Caco-2 (cell line): ENCODE data around the gene FOXL2. TPM values are rescaled to one million over a fixed set of nuclear protein-coding genes. Genes with fewer than 3 reads are reported as not detected.

Experiments
- BruUV-seq: library from RNA; stranded (reverse); fragments of 400-500 nt; replicated peaks from 2 replicates; lab custom pipeline; 2021; lab: Mats Ljungman, UMichigan
- CTCF ChIA-PET: fragments of 300-600 bp; sonication (Branson Sonifier 250); formaldehyde crosslinking; loops from one replicate; lab custom pipeline; 2022; ENCODE audit warnings: antibody characterized with exemption; lab: Charles Lee
- POLR2A ChIA-PET: fragments of 300-600 bp; sonication (Branson Sonifier 250); formaldehyde crosslinking; loops from one replicate; lab custom pipeline; 2022; ENCODE audit warnings: antibody characterized with exemption; lab: Charles Lee
- DNase-seq, 2 experiments: peaks; one replicate each; pipeline versions ENCODE4 v3.0.0 to v3.0.0-alpha.2; 2020 to 2022
- H3K27me3 ChIP-seq: replicated peaks from 2 replicates; pipeline ENCODE4 v1.6.0; 2011; ENCODE audit warnings: low read length; ENCODE audit not compliant: control insufficient read depth, insufficient read depth
- H3K36me3 ChIP-seq: 2 replicates; pipeline ENCODE4 v1.5.1; 2011; ENCODE audit warnings: low read length; ENCODE audit not compliant: control insufficient read depth, insufficient read depth
- H3K4me1 ChIP-seq: fragments of 250-450 bp; sonication (Bioruptor Pico); 2 replicates; pipeline ENCODE4 v1.5.1; 2020; ENCODE audit warnings: mild to moderate bottlenecking
- H3K4me3 ChIP-seq: 2 replicates; pipeline ENCODE4 v1.5.1; 2011; ENCODE audit warnings: low read depth, mild to moderate bottlenecking, control low read depth, low read length
- H3K9me3 ChIP-seq: fragments of 250-450 bp; sonication (Bioruptor Pico); 2 replicates; pipeline ENCODE4 v1.5.1; 2020; ENCODE audit warnings: mild to moderate bottlenecking, moderate library complexity
- H3K27ac Mint-ChIP-seq: one replicate; pipeline ENCODE4 v1.8.0; 2022; ENCODE audit warnings: mixed read lengths; ENCODE audit not compliant: unreplicated experiment
- H3K27me3 Mint-ChIP-seq: one replicate; pipeline ENCODE4 v1.8.0; 2022; ENCODE audit warnings: mixed read lengths; ENCODE audit not compliant: insufficient read depth, unreplicated experiment
- H3K36me3 Mint-ChIP-seq: one replicate; pipeline ENCODE4 v1.8.0; 2022; ENCODE audit warnings: mild to moderate bottlenecking, mixed read lengths; ENCODE audit not compliant: insufficient read depth, unreplicated experiment
- H3K4me1 Mint-ChIP-seq: one replicate; pipeline ENCODE4 v1.8.0; 2022; ENCODE audit warnings: low read depth, mixed read lengths; ENCODE audit not compliant: unreplicated experiment
- H3K4me3 Mint-ChIP-seq: one replicate; pipeline ENCODE4 v1.8.0; 2022; ENCODE audit warnings: mild to moderate bottlenecking, moderate library complexity, mixed read lengths; ENCODE audit not compliant: unreplicated experiment
- H3K9me3 Mint-ChIP-seq: one replicate; pipeline ENCODE4 v1.8.0; 2022; ENCODE audit warnings: mixed read lengths; ENCODE audit not compliant: unreplicated experiment
- intact Hi-C: fragments of 100-400 bp; cut with micrococcal nuclease; formaldehyde crosslinking; loops from one replicate; pipeline ENCODE4 v1.10.0; 2022; ENCODE audit not compliant: unreplicated experiment
- total RNA-seq: library from RNA; stranded (reverse); gene quantifications from 2 replicates; pipeline ENCODE4 v1.2.3, GENCODE V29; 2022
- TF ChIP-seq, protein P1 (sequence below), 2 experiments: fragments of 200-600 bp in 1 of 2; IDR thresholded peaks; 1 replicate in 1 of 2; 2 replicates in 1 of 2; pipeline versions ENCODE4 v1.5.1 to v1.8.0; 2011 to 2022; ENCODE audit warnings: antibody characterized with exemption in 1 of 2, control low read depth in 1 of 2, inconsistent platforms in 1 of 2, low read depth in 1 of 2, low read length in 1 of 2, mild to moderate bottlenecking in 1 of 2, moderate library complexity in 1 of 2; ENCODE audit not compliant: insufficient read depth in 1 of 2, severe bottlenecking in 1 of 2, unreplicated experiment in 1 of 2

Gene FOXL2
- total RNA-seq, 1 experiment from 2014 or later: 1.8 TPM

GRCh38 chr3:138948371-138949001 lies 1.5 kb upstream of the FOXL2 start:
- H3K36me3 Mint-ChIP-seq: peaks cover 6% of the 10 kb centered on the region
- peaks cover 18% of the 10 kb centered on the region for H3K27me3 Mint-ChIP-seq
- ChIA-PET CTCF (interaction anchor here (1.1 to 2.2 kb wide), 2 partner anchors 12 to 31 kb away, joined by 3 to 20 read pairs; no protein-coding TSS in a partner anchor), POLR2A (no interaction called here)
- Histone ChIP-seq H3K9me3 (no peaks in the 10 kb centered on the region), H3K36me3 (no peaks in the 10 kb centered on the region), H3K4me1 (peaks cover 5% of the 10 kb centered on the region), H3K4me3 (no peak overlapping the region), H3K27me3 (peaks cover 1% of the 10 kb centered on the region; the same call in 1 of the 2 replicates)
- H3K27ac Mint-ChIP-seq: no peak overlapping the region
- no TSS peak for BruUV-seq
- peak overlapping the region; percentile 83 for H3K4me3 Mint-ChIP-seq
- TF ChIP-seq, protein P1, sequence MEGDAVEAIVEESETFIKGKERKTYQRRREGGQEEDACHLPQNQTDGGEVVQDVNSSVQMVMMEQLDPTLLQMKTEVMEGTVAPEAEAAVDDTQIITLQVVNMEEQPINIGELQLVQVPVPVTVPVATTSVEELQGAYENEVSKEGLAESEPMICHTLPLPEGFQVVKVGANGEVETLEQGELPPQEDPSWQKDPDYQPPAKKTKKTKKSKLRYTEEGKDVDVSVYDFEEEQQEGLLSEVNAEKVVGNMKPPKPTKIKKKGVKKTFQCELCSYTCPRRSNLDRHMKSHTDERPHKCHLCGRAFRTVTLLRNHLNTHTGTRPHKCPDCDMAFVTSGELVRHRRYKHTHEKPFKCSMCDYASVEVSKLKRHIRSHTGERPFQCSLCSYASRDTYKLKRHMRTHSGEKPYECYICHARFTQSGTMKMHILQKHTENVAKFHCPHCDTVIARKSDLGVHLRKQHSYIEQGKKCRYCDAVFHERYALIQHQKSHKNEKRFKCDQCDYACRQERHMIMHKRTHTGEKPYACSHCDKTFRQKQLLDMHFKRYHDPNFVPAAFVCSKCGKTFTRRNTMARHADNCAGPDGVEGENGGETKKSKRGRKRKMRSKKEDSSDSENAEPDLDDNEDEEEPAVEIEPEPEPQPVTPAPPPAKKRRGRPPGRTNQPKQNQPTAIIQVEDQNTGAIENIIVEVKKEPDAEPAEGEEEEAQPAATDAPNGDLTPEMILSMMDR (IDR thresholded peaks at IDR 0.05; ENCODE audit: insufficient read depth in 1 of 2, low read depth in 1 of 2, low read length in 1 of 2, severe bottlenecking in 1 of 2, unreplicated experiment in 1 of 2): no peak
- DNase-seq: no peak
- H3K4me1 Mint-ChIP-seq: peaks cover 8% of the 10 kb centered on the region
- intact Hi-C loops: loop anchor here (5.0 kb wide), 1 partner anchor 394 kb away; the partner anchor contains the start of gene MRPS22
- no peaks in the 10 kb centered on the region for H3K9me3 Mint-ChIP-seq

DNA sequence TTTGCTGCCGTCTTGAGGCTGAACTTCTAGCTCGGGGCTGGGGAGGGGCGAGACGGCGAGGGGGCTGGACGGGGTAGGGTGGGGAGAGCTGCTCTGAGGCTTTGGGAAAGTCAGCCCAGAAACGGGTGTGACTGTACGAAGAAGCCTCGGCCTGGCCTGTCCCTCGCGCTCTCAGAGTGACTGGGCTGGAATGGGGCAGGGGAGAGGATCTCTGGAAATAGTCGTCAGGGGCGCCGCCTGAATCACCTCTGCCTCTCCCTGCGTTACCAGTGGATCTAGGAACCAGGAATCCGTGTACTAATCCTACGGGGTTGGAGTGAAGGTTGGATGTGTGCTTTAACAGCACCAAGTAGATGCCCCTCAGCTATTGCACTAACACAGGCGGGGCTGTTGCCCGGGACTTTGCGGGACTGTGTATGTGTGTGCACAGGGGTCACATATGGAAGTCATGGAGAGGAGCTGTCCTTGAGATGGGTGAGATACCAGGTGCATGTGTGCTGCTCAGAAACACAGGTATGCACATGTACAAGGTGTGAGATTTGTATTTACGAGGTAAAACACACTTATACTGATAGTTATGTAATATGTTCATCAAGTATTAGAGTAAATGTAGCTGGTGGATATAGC lies 671 bp upstream of the FOXL2 start:
- TF ChIP-seq, protein P1 (IDR thresholded peaks at IDR 0.05; ENCODE audit: insufficient read depth in 1 of 2, low read depth in 1 of 2, low read length in 1 of 2, severe bottlenecking in 1 of 2, unreplicated experiment in 1 of 2): no peak
- H3K4me3 Mint-ChIP-seq: peak overlapping the region; percentile 83
- no peak for DNase-seq
- peaks cover 20% of the 10 kb centered on the region for H3K27me3 Mint-ChIP-seq
- peaks cover 1% of the 10 kb centered on the region; the same call in 1 of the 2 replicates for H3K27me3 ChIP-seq
- peak overlapping the region; percentile 53 for H3K4me3 ChIP-seq
- ChIA-PET POLR2A (interaction anchor here (0.7 to 1.0 kb wide), 2 partner anchors 12 to 796 kb away, joined by 4 to 13 read pairs; no protein-coding TSS in a partner anchor), CTCF (interaction anchor here (1.1 to 2.2 kb wide), 3 partner anchors 12 to 32 kb away, joined by 3 to 20 read pairs (median 14); no protein-coding TSS in a partner anchor)
- H3K36me3 Mint-ChIP-seq: peaks cover 6% of the 10 kb centered on the region
- H3K4me1 ChIP-seq: peaks cover 5% of the 10 kb centered on the region
- no peaks in the 10 kb centered on the region for H3K9me3 ChIP-seq
- H3K27ac Mint-ChIP-seq: no peak overlapping the region
- no peaks in the 10 kb centered on the region for H3K36me3 ChIP-seq
- BruUV-seq: TSS peak; percentile 49
- peaks cover 8% of the 10 kb centered on the region for H3K4me1 Mint-ChIP-seq
- H3K9me3 Mint-ChIP-seq: no peaks in the 10 kb centered on the region
- intact Hi-C loops: loop anchor here (5.0 kb wide), 1 partner anchor 395 kb away; the partner anchor contains the start of gene MRPS22
